Osteocyte (in vitro differentiated cells): ENCODE data around the gene CAMK1. TPM values are rescaled to one million over a fixed set of nuclear protein-coding genes. Genes with fewer than 3 reads are reported as not detected.

Source experiments
- DNase-seq: peaks from one replicate; pipeline ENCODE4 v3.0.0; 2021; ENCODE audit warnings: mixed read lengths; ENCODE audit not compliant: unreplicated experiment; ENCODE audit errors: extremely low spot score
- H3K27ac Mint-ChIP-seq: one replicate; pipeline ENCODE4 v1.8.0; 2021; ENCODE audit warnings: mild to moderate bottlenecking, mixed read lengths; ENCODE audit not compliant: unreplicated experiment
- H3K27me3 Mint-ChIP-seq: one replicate; pipeline ENCODE4 v1.8.0; 2021; ENCODE audit warnings: mixed read lengths; ENCODE audit not compliant: unreplicated experiment
- H3K36me3 Mint-ChIP-seq: one replicate; pipeline ENCODE4 v1.8.0; 2021; ENCODE audit warnings: mixed read lengths; ENCODE audit not compliant: unreplicated experiment
- H3K4me1 Mint-ChIP-seq: one replicate; pipeline ENCODE4 v1.8.0; 2021; ENCODE audit warnings: mixed read lengths; ENCODE audit not compliant: unreplicated experiment
- H3K4me3 Mint-ChIP-seq: one replicate; pipeline ENCODE4 v1.8.0; 2021; ENCODE audit warnings: mild to moderate bottlenecking, moderate library complexity, mixed read lengths; ENCODE audit not compliant: unreplicated experiment
- H3K9me3 Mint-ChIP-seq: one replicate; pipeline ENCODE4 v1.8.0; 2021; ENCODE audit warnings: mixed read lengths; ENCODE audit not compliant: unreplicated experiment
- total RNA-seq: library from RNA; stranded (reverse); gene quantifications from 2 replicates; pipeline ENCODE4 v1.2.1, GENCODE V29; 2021
- TF ChIP-seq, protein P1 (sequence below): fragments of 200-600 bp; sonication (generic); IDR thresholded peaks from 2 replicates; pipeline ENCODE4 v1.5.0; 2021; ENCODE audit warnings: antibody characterized with exemption, mild to moderate bottlenecking, moderate library complexity

The CAMK1 gene
- total RNA-seq, 1 donor from 2014 or later, result 10.7 TPM

DNA sequence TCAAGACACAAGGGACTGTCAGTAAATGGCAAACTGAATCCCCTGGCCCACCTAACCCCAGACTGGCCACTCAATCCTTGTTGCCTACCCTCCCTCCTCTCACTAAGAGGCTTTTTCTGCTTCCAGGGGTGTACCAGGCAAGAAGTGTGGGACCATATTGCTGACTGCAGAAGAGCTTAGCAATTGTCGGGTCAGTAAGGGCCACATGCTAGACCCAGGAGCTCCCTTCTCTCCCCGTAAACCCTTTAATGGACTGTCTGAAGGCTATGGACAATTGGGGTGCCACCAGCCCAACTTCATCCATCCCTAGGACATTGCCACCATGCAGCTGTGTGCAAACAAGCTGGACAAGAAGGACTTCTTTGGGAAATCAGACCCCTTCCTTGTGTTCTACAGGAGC lies 57.3 kb downstream of the CAMK1 start:
- Mint-ChIP-seq H3K9me3 (no peaks in the 10 kb centered on the region), H3K36me3 (no peaks in the 10 kb centered on the region), H3K4me3 (no peak overlapping the region), H3K27me3 (peaks cover 31% of the 10 kb centered on the region), H3K27ac (no peak overlapping the region), H3K4me1 (no peaks in the 10 kb centered on the region)
- TF ChIP-seq, protein P1, sequence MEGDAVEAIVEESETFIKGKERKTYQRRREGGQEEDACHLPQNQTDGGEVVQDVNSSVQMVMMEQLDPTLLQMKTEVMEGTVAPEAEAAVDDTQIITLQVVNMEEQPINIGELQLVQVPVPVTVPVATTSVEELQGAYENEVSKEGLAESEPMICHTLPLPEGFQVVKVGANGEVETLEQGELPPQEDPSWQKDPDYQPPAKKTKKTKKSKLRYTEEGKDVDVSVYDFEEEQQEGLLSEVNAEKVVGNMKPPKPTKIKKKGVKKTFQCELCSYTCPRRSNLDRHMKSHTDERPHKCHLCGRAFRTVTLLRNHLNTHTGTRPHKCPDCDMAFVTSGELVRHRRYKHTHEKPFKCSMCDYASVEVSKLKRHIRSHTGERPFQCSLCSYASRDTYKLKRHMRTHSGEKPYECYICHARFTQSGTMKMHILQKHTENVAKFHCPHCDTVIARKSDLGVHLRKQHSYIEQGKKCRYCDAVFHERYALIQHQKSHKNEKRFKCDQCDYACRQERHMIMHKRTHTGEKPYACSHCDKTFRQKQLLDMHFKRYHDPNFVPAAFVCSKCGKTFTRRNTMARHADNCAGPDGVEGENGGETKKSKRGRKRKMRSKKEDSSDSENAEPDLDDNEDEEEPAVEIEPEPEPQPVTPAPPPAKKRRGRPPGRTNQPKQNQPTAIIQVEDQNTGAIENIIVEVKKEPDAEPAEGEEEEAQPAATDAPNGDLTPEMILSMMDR, result no peak
- no peak for DNase-seq

DNA sequence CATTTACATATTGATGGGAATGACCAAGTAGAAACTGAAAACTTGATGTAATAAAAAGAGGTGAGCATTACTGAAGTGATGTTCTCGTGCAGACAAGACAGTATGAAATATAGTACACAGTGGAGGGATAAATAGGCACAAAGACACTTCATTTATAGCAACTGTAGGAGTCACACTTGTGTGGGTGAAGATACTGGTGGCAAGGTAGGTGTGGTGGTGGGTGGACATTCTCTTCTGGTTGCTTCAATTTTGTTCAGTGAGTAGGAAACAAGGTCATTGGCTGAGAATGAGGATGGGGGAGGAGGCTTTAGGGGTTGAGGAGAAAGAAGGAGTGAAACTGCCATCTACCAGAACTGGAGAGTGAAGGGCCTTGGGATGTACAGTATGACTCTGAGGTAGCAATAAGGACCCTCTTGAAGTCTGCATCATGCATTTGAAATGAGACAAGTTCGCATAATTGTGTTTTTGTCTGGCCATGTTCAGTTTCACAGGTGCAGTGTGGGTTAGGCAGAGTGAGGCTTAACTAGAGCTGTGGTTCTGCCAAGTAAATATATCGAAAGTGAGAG lies 59.5 kb downstream of the CAMK1 start:
- no peaks in the 10 kb centered on the region for H3K36me3 Mint-ChIP-seq
- no peaks in the 10 kb centered on the region for H3K9me3 Mint-ChIP-seq
- no peak for DNase-seq
- TF ChIP-seq, protein P1, result no peak
- H3K27ac Mint-ChIP-seq, result no peak overlapping the region
- H3K4me1 Mint-ChIP-seq, result no peaks in the 10 kb centered on the region
- no peak overlapping the region for H3K4me3 Mint-ChIP-seq
- peaks cover 34% of the 10 kb centered on the region for H3K27me3 Mint-ChIP-seq

Other genes with a start within 250 kb of the CAMK1 start
- not detected in 2 replicates for gene LHFPL4, start 216.1 kb downstream of the CAMK1 start, total RNA-seq
- 40.1 and 42.7 TPM in 2 replicates for gene MTMR14, start 120.4 kb downstream of the CAMK1 start, total RNA-seq
- gene CPNE9, start 66.1 kb downstream of the CAMK1 start, total RNA-seq, result 0.26 TPM in 1 of 2 replicates, not detected in the other
- gene BRPF1, start 38.2 kb downstream of the CAMK1 start, total RNA-seq, result 18.3 and 23.0 TPM in 2 replicates
- 34.8 and 37.9 TPM in 2 replicates for gene OGG1, start 20.0 kb downstream of the CAMK1 start, total RNA-seq
- 63.4 and 66.0 TPM in 2 replicates for gene TADA3, start 22.5 kb upstream of the CAMK1 start, total RNA-seq
- gene ARPC4, start 23.1 kb upstream of the CAMK1 start, total RNA-seq, result 140 and 142 TPM in 2 replicates
- gene TTLL3, start 40.3 kb upstream of the CAMK1 start, total RNA-seq, result 53.6 and 54.8 TPM in 2 replicates
- 35.9 and 36.1 TPM in 2 replicates for gene RPUSD3, start 74.1 kb upstream of the CAMK1 start, total RNA-seq
- gene CIDEC, start 110.3 kb upstream of the CAMK1 start, total RNA-seq, result not detected in 2 replicates
- gene JAGN1, start 120.7 kb upstream of the CAMK1 start, total RNA-seq, result 28.5 and 31.5 TPM in 2 replicates
- gene IL17RE, start 132.9 kb upstream of the CAMK1 start, total RNA-seq, result 0.89 and 1.4 TPM in 2 replicates
- 36.5 and 36.6 TPM in 2 replicates for gene IL17RC, start 147.2 kb upstream of the CAMK1 start, total RNA-seq
- 24.8 and 25.3 TPM in 2 replicates for gene CRELD1, start 163.9 kb upstream of the CAMK1 start, total RNA-seq
- gene PRRT3, start 182.5 kb upstream of the CAMK1 start, total RNA-seq, result 6.6 and 7.9 TPM in 2 replicates
- gene EMC3, start 216.9 kb upstream of the CAMK1 start, total RNA-seq, result 67.1 and 67.7 TPM in 2 replicates